AG04450 (cell line): Measurements from ENCODE around the gene CRTC3. TPM values are rescaled to one million over a fixed set of nuclear protein-coding genes. Genes with fewer than 3 reads are reported as not detected.

Experiments used
- CTCF ChIA-PET: fragments of 300-600, 350-600 bp; formaldehyde crosslinking; extraction: SDS; loops from one replicate; lab custom pipeline; 2022; ENCODE audit warnings: antibody characterized with exemption, inconsistent platforms; lab: Charles Lee
- POLR2A ChIA-PET: fragments of 350-600 bp; formaldehyde crosslinking; extraction: SDS; loops from one replicate; lab custom pipeline; 2021; ENCODE audit warnings: antibody characterized with exemption, inconsistent platforms; lab: Yijun Ruan, JAX
- DNase-seq: peaks from one replicate; pipeline ENCODE4 v3.0.0-alpha.2; 2011; ENCODE audit warnings: low read depth, low spot score
- H3K27ac ChIP-seq: one replicate; pipeline ENCODE4 v1.5.1; 2012; ENCODE audit warnings: low read depth, low read length, control low read depth
- H3K27me3 ChIP-seq: one replicate; pipeline ENCODE4 v1.6.0; 2012; ENCODE audit warnings: low read length; ENCODE audit not compliant: control insufficient read depth, insufficient read depth
- H3K4me3 ChIP-seq: 2 replicates; pipeline ENCODE4 v1.5.1; 2011; ENCODE audit warnings: mild to moderate bottlenecking, low read depth, low read length, control low read depth
- H3K9me3 ChIP-seq: 2 replicates; pipeline ENCODE4 v1.5.1; 2012; ENCODE audit warnings: low read length; ENCODE audit not compliant: control insufficient read depth, insufficient read depth
- CTCF ChIP-seq: IDR thresholded peaks from 2 replicates; pipeline ENCODE4 v1.5.1; 2011; ENCODE audit warnings: low read depth, low read length, control low read depth, inconsistent platforms
- polyA plus RNA-seq: library from polyadenylated mRNA; depleted of rRNA; stranded (reverse); fragments of >200 nt; gene quantifications from 2 replicates; pipeline ENCODE4 v1.2.3, GENCODE V29; 2011

CRTC3 gene
- polyA plus RNA-seq, 1 experiment: 23.1 TPM

GRCh38 chr15:90581771-90582352 lies 52.1 kb downstream of the CRTC3 start:
- Histone ChIP-seq H3K27ac (no peak overlapping the region), H3K27me3 (no peaks in the 10 kb centered on the region), H3K4me3 (no peak overlapping the region), H3K9me3 (no peaks in the 10 kb centered on the region)
- DNase-seq: no peak
- no peak for TF ChIP-seq CTCF
- ChIA-PET CTCF (interaction anchor here (0.5 to 1.5 kb wide), 2 partner anchors 304 to 459 kb away, joined by 3 to 6 read pairs; no protein-coding TSS in a partner anchor), POLR2A (no interaction called here)

- Histone ChIP-seq H3K9me3 (no peaks in the 10 kb centered on the region), H3K4me3 (no peak overlapping the region), H3K27ac (no peak overlapping the region), H3K27me3 (no peaks in the 10 kb centered on the region)
- TF ChIP-seq CTCF: no peak
- ChIA-PET CTCF (interaction anchor here (1.5 kb wide), 1 partner anchor 303 kb away, joined by 3 read pairs; no protein-coding TSS in a partner anchor), POLR2A (no interaction called here)
- no peak for DNase-seq
Measured at GRCh38 chr15:90582553-90582952, 52.8 kb downstream of the CRTC3 start.

- no peak overlapping the region for H3K4me3 ChIP-seq
- H3K27ac ChIP-seq: no peak overlapping the region
- CTCF ChIA-PET: interaction anchor here (0.6 kb wide), 1 partner anchor 24 kb away, joined by 4 read pairs; no protein-coding TSS in a partner anchor
- no peaks in the 10 kb centered on the region for H3K27me3 ChIP-seq
- DNase-seq: no peak
- no peak for TF ChIP-seq CTCF
- no peaks in the 10 kb centered on the region for H3K9me3 ChIP-seq
- POLR2A ChIA-PET: no interaction called here
Measured at GRCh38 chr15:90583471-90584252, 53.9 kb downstream of the CRTC3 start.

- TF ChIP-seq CTCF: no peak
- no peak for DNase-seq
Measured at GRCh38 chr15:90584841-90585240, 55.1 kb downstream of the CRTC3 start.

GRCh38 chr15:90585863-90586262 lies 56.1 kb downstream of the CRTC3 start:
- no peak for DNase-seq
- POLR2A ChIA-PET: interaction anchor here (0.7 to 1.5 kb wide), 2 partner anchors 24 to 354 kb away, joined by 4 to 5 read pairs; no protein-coding TSS in a partner anchor
- Histone ChIP-seq H3K4me3 (no peak overlapping the region), H3K9me3 (no peaks in the 10 kb centered on the region), H3K27me3 (no peaks in the 10 kb centered on the region), H3K27ac (no peak overlapping the region)
- CTCF ChIA-PET: interaction anchor here (1.0 to 1.1 kb wide), 2 partner anchors 77 to 266 kb away, joined by 4 read pairs; no protein-coding TSS in a partner anchor
- no peak for TF ChIP-seq CTCF

More at GRCh38 chr15:90584841-90585240, 55.1 kb downstream of the CRTC3 start:
- Histone ChIP-seq H3K4me3 (no peak overlapping the region), H3K9me3 (no peaks in the 10 kb centered on the region), H3K27ac (no peak overlapping the region), H3K27me3 (no peaks in the 10 kb centered on the region)
- CTCF ChIA-PET: interaction anchor here (1.0 kb wide), 1 partner anchor 76 kb away, joined by 4 read pairs; no protein-coding TSS in a partner anchor
- POLR2A ChIA-PET: interaction anchor here (1.5 kb wide), 1 partner anchor 23 kb away, joined by 4 read pairs; no protein-coding TSS in a partner anchor
